HAP-1 (cell line): ENCODE results near the gene HIPK1.
"Not testable (repeated sequence)": the region's sequence is repeated elsewhere in the genome, so short reads cannot be mapped to it uniquely, and the experiment has no call there.

ENCODE experiments used
- DNase-seq, 2 experiments: peaks; one replicate each; pipeline ENCODE4 v3.0.0-alpha.2; 2016 to 2020; ENCODE audit warnings: low spot score in 2 of 2
- H3K27me3 ChIP-seq: fragments of 250-450 bp; sonication (Bioruptor Pico); 2 replicates; pipeline ENCODE4 v1.5.1; 2020; ENCODE audit warnings: low read depth, mild to moderate bottlenecking, moderate library complexity
- H3K36me3 ChIP-seq: fragments of 250-450 bp; sonication (Bioruptor Pico); replicated peaks from 2 replicates; pipeline ENCODE4 v1.5.1; 2020; ENCODE audit warnings: mild to moderate bottlenecking
- H3K4me1 ChIP-seq: fragments of 250-450 bp; sonication (Bioruptor Pico); 2 replicates; pipeline ENCODE4 v1.5.1; 2020; ENCODE audit warnings: mild to moderate bottlenecking
- H3K4me3 ChIP-seq: fragments of 250-450 bp; sonication (Bioruptor Pico); 2 replicates; pipeline ENCODE4 v1.5.1; 2020; ENCODE audit warnings: mild to moderate bottlenecking, moderate library complexity
- H3K9me3 ChIP-seq: fragments of 250-450 bp; sonication (Bioruptor Pico); 2 replicates; pipeline ENCODE4 v1.5.1; 2020; ENCODE audit warnings: mild to moderate bottlenecking, moderate library complexity
- in situ Hi-C: fragments of 300-500 bp; cut with MboI; formaldehyde crosslinking; loops from 3 replicates; pipeline ENCODE4 v1.14.3; 2020; ENCODE audit warnings: low sequenced_read_pairs, inconsistent platforms, mixed read lengths

Gene HIPK1

GRCh38 chr1:113987259-113987658 is 58.1 kb downstream of the HIPK1 start:
- Histone ChIP-seq H3K36me3 (no peaks in the 10 kb centered on the region), H3K27me3 (no peaks in the 10 kb centered on the region), H3K9me3 (no peaks in the 10 kb centered on the region), H3K4me1 (peaks cover 4% of the 10 kb centered on the region), H3K4me3 (no peak overlapping the region)
- in situ Hi-C loops = loop anchor here (10.0 kb wide), 1 partner anchor 238 kb away; no protein-coding TSS in a partner anchor
- DNase-seq = no peak

GRCh38 chr1:113990530-113990929 is 61.4 kb downstream of the HIPK1 start:
- no peak overlapping the region for H3K4me3 ChIP-seq
- no peaks in the 10 kb centered on the region for H3K27me3 ChIP-seq
- peaks cover 7% of the 10 kb centered on the region; the same call in 1 of the 2 replicates for H3K9me3 ChIP-seq
- H3K36me3 ChIP-seq = no peaks in the 10 kb centered on the region
- in situ Hi-C loops = no loop called here
- no peaks in the 10 kb centered on the region for H3K4me1 ChIP-seq
- DNase-seq = no peak

- in situ Hi-C loops = no loop called here
- no peak for DNase-seq
These were observed 61.8 kb downstream of the HIPK1 start for GRCh38 chr1:113990961-113991360.

GRCh38 chr1:113991467-113991997 is 62.4 kb downstream of the HIPK1 start:
- peaks cover 7% of the 10 kb centered on the region; the same call in 1 of the 2 replicates for H3K9me3 ChIP-seq
- no peak for DNase-seq
- H3K27me3 ChIP-seq = no peaks in the 10 kb centered on the region
- no peak overlapping the region for H3K4me3 ChIP-seq
- no peaks in the 10 kb centered on the region for H3K36me3 ChIP-seq
- H3K4me1 ChIP-seq = no peaks in the 10 kb centered on the region
- in situ Hi-C loops = no loop called here

More at GRCh38 chr1:113990961-113991360, 61.8 kb downstream of the HIPK1 start:
- Histone ChIP-seq H3K27me3 (no peaks in the 10 kb centered on the region), H3K36me3 (no peaks in the 10 kb centered on the region), H3K9me3 (peaks cover 7% of the 10 kb centered on the region; the same call in 1 of the 2 replicates), H3K4me3 (no peak overlapping the region), H3K4me1 (no peaks in the 10 kb centered on the region)

- Histone ChIP-seq H3K27me3 (no peaks in the 10 kb centered on the region), H3K4me1 (no peaks in the 10 kb centered on the region), H3K36me3 (no peaks in the 10 kb centered on the region), H3K9me3 (peaks cover 7% of the 10 kb centered on the region; the same call in 1 of the 2 replicates), H3K4me3 (no peak overlapping the region)
- in situ Hi-C loops = no loop called here
- DNase-seq = no peak
These were observed 63.9 kb downstream of the HIPK1 start for GRCh38 chr1:113993072-113993471.

- H3K36me3 ChIP-seq = no peaks in the 10 kb centered on the region
- no peak overlapping the region for H3K4me3 ChIP-seq
- H3K4me1 ChIP-seq = no peaks in the 10 kb centered on the region
- peaks cover 7% of the 10 kb centered on the region; the same call in 1 of the 2 replicates for H3K9me3 ChIP-seq
- no peak for DNase-seq
- in situ Hi-C loops = no loop called here
- no peaks in the 10 kb centered on the region for H3K27me3 ChIP-seq
These were observed 64.6 kb downstream of the HIPK1 start for GRCh38 chr1:113993766-113994165.

GRCh38 chr1:113995382-113995781 is 66.3 kb downstream of the HIPK1 start:
- peaks cover 7% of the 10 kb centered on the region; the same call in 1 of the 2 replicates for H3K9me3 ChIP-seq
- no peak overlapping the region for H3K4me3 ChIP-seq
- DNase-seq = no peak
- in situ Hi-C loops = no loop called here
- no peaks in the 10 kb centered on the region for H3K27me3 ChIP-seq
- H3K4me1 ChIP-seq = no peaks in the 10 kb centered on the region
- no peaks in the 10 kb centered on the region for H3K36me3 ChIP-seq

GRCh38 chr1:113998361-113998760 is 69.2 kb downstream of the HIPK1 start:
- no peaks in the 10 kb centered on the region for H3K4me1 ChIP-seq
- no peak overlapping the region for H3K4me3 ChIP-seq
- no peaks in the 10 kb centered on the region for H3K27me3 ChIP-seq
- no peak for DNase-seq
- in situ Hi-C loops = no loop called here
- no peaks in the 10 kb centered on the region for H3K36me3 ChIP-seq
- H3K9me3 ChIP-seq = peaks cover 7% of the 10 kb centered on the region; the same call in 1 of the 2 replicates

GRCh38 chr1:113999233-113999632 is 70.1 kb downstream of the HIPK1 start:
- in situ Hi-C loops = no loop called here
- H3K4me1 ChIP-seq = no peaks in the 10 kb centered on the region

GRCh38 chr1:113999799-114000198 is 70.7 kb downstream of the HIPK1 start:
- Histone ChIP-seq H3K9me3 (peaks cover 5% of the 10 kb centered on the region; the same call in 1 of the 2 replicates), H3K4me3 (no peak overlapping the region), H3K4me1 (no peaks in the 10 kb centered on the region), H3K36me3 (no peaks in the 10 kb centered on the region), H3K27me3 (no peaks in the 10 kb centered on the region)
- in situ Hi-C loops = no loop called here
- no peak for DNase-seq

More at GRCh38 chr1:113999233-113999632, 70.1 kb downstream of the HIPK1 start:
- Histone ChIP-seq H3K36me3 (no peaks in the 10 kb centered on the region), H3K9me3 (peaks cover 7% of the 10 kb centered on the region; the same call in 1 of the 2 replicates), H3K4me3 (no peak overlapping the region), H3K27me3 (no peaks in the 10 kb centered on the region)
- DNase-seq = no peak

- in situ Hi-C loops = no loop called here
These were observed 71.3 kb downstream of the HIPK1 start for GRCh38 chr1:114000406-114000805.

GRCh38 chr1:114002492-114003239 is 73.5 kb downstream of the HIPK1 start:
- no peaks in the 10 kb centered on the region for H3K27me3 ChIP-seq
- H3K9me3 ChIP-seq = peaks cover 2% of the 10 kb centered on the region; the same call in 1 of the 2 replicates
- H3K36me3 ChIP-seq = no peaks in the 10 kb centered on the region
- H3K4me3 ChIP-seq = no peak overlapping the region
- no peaks in the 10 kb centered on the region for H3K4me1 ChIP-seq
- in situ Hi-C loops = no loop called here
- DNase-seq = no peak

More at GRCh38 chr1:114000406-114000805, 71.3 kb downstream of the HIPK1 start:
- H3K9me3 ChIP-seq = peaks cover under 1% of the 10 kb centered on the region; the same call in 1 of the 2 replicates
- H3K36me3 ChIP-seq = no peaks in the 10 kb centered on the region
- no peak for DNase-seq
- no peak overlapping the region for H3K4me3 ChIP-seq
- H3K4me1 ChIP-seq = no peaks in the 10 kb centered on the region
- no peaks in the 10 kb centered on the region for H3K27me3 ChIP-seq

GRCh38 chr1:114003431-114003830 is 74.3 kb downstream of the HIPK1 start:
- H3K4me1 ChIP-seq = no peaks in the 10 kb centered on the region
- H3K9me3 ChIP-seq = peaks cover 2% of the 10 kb centered on the region; the same call in 1 of the 2 replicates
- H3K36me3 ChIP-seq = no peaks in the 10 kb centered on the region
- H3K4me3 ChIP-seq = no peak overlapping the region
- in situ Hi-C loops = no loop called here
- no peak for DNase-seq
- H3K27me3 ChIP-seq = no peaks in the 10 kb centered on the region

GRCh38 chr1:114006825-114007224 is 77.7 kb downstream of the HIPK1 start:
- H3K4me1 ChIP-seq, in situ Hi-C loops, H3K9me3 ChIP-seq, H3K27me3 ChIP-seq, H3K36me3 ChIP-seq, H3K4me3 ChIP-seq, DNase-seq: not testable (repeated sequence)
